Gastroesophageal sphincter (tissue), 3 donors: ENCODE results near the gene NAA10.

Experiments
- CTCF ChIP-seq, 4 experiments: fragments of 200-600 bp in 2 of 4; fragments of 450-650 bp in 2 of 4; sonication (generic) in 1 of 4; IDR thresholded peaks; one replicate each; pipeline ENCODE4 v1.5.1; 2017 to 2019; ENCODE audit warnings: antibody characterized with exemption in 4 of 4, mild to moderate bottlenecking in 2 of 4, moderate library complexity in 2 of 4
- EP300 ChIP-seq: sonication (generic); formaldehyde crosslinking; IDR thresholded peaks from one replicate; pipeline ENCODE4 v1.6.1; 2017; ENCODE audit warnings: antibody characterized with exemption, mild to moderate bottlenecking
- POLR2A ChIP-seq, 2 donors: fragments of 450-650 bp; IDR thresholded peaks; one replicate each; pipeline ENCODE4 v1.6.1; 2017; ENCODE audit warnings: antibody characterized with exemption in 2 of 2, mild to moderate bottlenecking in 2 of 2, moderate library complexity in 1 of 2

GRCh38 chrX:153922932-153923857, 11.6 kb downstream of the NAA10 start:
- TF ChIP-seq EP300 = no peak
- peak in 3 of 4 experiments; percentile 28 to 62 (median 33) for TF ChIP-seq CTCF (IDR thresholded peaks at IDR 0.05)
- no peak for TF ChIP-seq POLR2A (IDR thresholded peaks at IDR 0.05)
